ENCODE results near the gene MRTFA.

GRCh38 chr22:40361100-40361499, 275.4 kb downstream of the MRTFA start:
- no peak for TF ChIP-seq POLR2A (IDR thresholded peaks at IDR 0.05)
- TF ChIP-seq CTCF (IDR thresholded peaks at IDR 0.05), result no peak

Measured in lower leg skin (tissue), 3 donors.